ENCODE results near the gene HDAC9.

Gene HDAC9

DNA sequence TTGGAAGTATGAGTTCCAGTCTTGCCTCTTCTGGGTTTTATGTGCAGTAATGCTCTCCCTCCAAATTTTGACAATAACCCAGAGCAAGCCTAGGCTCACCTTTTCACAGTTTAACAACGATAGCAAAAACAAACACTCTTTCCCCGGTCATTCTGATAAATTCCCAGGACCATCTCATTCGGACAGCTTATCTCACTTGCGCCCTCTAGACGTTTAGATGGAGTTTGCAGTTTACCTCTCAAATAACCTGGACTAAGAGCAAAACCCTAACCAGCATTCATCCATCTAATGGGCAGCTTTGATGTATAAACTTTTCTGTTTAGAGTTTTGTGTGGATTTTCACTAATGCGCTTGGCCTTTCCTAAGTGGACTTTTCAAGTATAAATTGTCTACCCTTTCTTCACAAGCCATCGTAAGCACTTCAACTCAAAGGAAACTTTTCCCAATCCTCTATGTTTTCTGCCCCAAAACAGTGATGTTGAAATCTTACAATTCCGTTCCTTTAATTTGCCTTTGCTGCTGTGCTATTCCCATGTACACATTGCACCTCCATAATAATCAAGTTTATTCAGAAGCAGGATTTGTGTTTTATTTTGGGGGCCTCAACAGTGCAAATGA lies 114.9 kb downstream of the HDAC9 start:
- TF ChIP-seq, protein P1, sequence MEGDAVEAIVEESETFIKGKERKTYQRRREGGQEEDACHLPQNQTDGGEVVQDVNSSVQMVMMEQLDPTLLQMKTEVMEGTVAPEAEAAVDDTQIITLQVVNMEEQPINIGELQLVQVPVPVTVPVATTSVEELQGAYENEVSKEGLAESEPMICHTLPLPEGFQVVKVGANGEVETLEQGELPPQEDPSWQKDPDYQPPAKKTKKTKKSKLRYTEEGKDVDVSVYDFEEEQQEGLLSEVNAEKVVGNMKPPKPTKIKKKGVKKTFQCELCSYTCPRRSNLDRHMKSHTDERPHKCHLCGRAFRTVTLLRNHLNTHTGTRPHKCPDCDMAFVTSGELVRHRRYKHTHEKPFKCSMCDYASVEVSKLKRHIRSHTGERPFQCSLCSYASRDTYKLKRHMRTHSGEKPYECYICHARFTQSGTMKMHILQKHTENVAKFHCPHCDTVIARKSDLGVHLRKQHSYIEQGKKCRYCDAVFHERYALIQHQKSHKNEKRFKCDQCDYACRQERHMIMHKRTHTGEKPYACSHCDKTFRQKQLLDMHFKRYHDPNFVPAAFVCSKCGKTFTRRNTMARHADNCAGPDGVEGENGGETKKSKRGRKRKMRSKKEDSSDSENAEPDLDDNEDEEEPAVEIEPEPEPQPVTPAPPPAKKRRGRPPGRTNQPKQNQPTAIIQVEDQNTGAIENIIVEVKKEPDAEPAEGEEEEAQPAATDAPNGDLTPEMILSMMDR (conservative IDR thresholded peaks at IDR 0.05; ENCODE audit: control insufficient read depth, insufficient read depth, low read depth, low read length): peak; percentile 75
- no peak overlapping the region for H3K4me3 ChIP-seq (ENCODE audit: control insufficient read depth, low read depth, low read length)
- DNase-seq (ENCODE audit: low read depth): peak; percentile 46

DNA sequence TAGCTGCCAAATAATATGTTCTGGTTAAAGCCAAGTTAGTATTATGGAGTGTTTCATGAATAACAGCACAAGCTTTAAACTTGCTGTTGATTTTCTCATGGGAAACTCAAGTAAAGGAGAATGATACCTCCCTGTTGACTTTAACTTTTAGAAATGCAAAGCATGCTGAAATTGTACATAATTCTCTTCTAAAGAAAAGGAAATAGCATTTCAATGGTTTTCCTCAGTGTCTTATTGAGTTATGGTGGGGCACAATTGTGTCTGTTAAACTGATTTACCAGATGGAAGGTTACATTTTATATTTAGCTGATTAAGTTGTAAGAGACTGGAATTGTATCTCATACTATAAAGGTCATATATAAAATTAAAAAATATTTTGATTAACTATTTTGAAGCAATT lies 119.3 kb downstream of the HDAC9 start:
- DNase-seq (ENCODE audit: low read depth): no peak
- no peak overlapping the region for H3K4me3 ChIP-seq (ENCODE audit: control insufficient read depth, low read depth, low read length)
- TF ChIP-seq, protein P1 (conservative IDR thresholded peaks at IDR 0.05; ENCODE audit: control insufficient read depth, insufficient read depth, low read depth, low read length): no peak

DNA sequence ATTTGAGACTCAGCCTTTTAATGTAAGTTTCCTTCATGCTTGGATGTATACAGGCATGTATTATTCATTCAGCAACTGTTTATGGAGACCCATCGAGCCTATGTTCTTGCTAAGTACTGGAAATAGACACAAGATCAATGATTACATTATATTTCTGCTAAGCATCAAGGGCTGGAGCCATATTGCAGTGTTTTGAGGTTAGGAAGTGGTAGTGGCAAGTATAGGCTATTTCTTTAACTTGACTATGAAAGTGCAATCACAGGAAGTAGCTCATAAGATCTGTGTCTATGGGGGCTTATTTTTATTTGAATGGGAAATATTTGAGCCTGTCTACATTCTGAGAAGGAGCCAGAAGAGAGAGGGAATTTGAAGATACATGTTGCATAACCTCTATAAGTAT lies 123.8 kb downstream of the HDAC9 start:
- no peak overlapping the region for H3K4me3 ChIP-seq (ENCODE audit: control insufficient read depth, low read depth, low read length)
- DNase-seq (ENCODE audit: low read depth): no peak
- TF ChIP-seq, protein P1 (conservative IDR thresholded peaks at IDR 0.05; ENCODE audit: control insufficient read depth, insufficient read depth, low read depth, low read length): no peak

DNA sequence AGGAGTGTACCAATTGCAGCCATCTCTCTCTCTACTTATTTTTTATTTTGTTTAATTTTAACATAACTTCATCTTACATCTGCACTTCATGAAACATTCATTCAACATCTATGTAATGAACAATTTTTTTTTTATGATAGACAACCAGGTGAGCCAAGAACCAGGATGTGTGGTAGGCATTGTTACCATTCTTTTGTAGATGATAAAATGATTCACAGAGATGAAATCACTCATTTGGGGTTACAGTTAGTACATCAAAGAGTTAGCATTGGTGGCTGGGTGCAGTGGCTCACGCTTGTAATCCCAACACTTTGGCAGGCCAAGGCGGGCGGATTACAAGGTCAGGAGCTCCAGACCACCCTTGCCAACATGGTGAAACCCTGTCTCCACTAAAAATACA lies 127.8 kb downstream of the HDAC9 start:
- H3K4me3 ChIP-seq (ENCODE audit: control insufficient read depth, low read depth, low read length): no peak overlapping the region
- TF ChIP-seq, protein P1 (conservative IDR thresholded peaks at IDR 0.05; ENCODE audit: control insufficient read depth, insufficient read depth, low read depth, low read length): no peak
- DNase-seq (ENCODE audit: low read depth): no peak

DNA sequence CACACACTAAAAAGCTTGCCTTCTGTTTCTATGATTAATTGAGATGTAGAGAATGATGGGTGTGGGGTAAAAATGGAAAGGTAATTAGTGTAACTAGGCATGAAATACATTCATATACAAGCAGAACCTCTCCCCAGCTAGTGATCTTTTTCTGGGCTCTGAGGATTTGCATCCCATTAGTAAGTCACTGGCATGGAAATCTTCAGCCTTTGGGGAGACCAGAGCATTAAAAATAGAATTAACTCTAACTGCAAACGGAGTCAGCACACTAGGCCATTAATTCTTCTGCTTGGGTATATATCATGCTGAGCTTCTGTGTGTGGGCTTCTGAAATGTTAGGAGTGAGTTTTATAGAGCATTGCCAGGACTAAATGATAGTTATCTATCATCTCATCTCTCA lies 128.9 kb downstream of the HDAC9 start:
- TF ChIP-seq, protein P1 (conservative IDR thresholded peaks at IDR 0.05; ENCODE audit: control insufficient read depth, insufficient read depth, low read depth, low read length): no peak
- H3K4me3 ChIP-seq (ENCODE audit: control insufficient read depth, low read depth, low read length): no peak overlapping the region
- DNase-seq (ENCODE audit: low read depth): no peak

DNA sequence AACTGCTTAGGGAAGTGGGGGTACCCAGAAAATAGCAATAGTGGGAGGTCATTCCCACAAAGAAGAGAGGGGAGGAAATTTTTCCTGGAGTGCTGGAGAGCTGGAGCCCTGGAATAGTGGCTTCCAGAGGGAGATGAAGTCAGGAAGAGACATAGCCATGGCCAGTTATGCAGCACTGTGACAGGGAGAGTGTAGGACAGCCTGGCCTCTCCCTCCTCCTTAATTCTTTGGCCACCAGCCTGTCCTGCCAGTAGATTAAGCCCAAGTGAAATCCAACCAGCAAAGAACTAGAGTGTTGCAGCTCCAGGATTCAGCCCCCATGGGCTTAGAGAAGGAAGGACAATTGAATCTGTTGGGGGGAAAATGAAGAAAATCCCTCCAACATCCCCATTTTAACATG lies 130.5 kb downstream of the HDAC9 start:
- TF ChIP-seq, protein P1 (conservative IDR thresholded peaks at IDR 0.05; ENCODE audit: control insufficient read depth, insufficient read depth, low read depth, low read length): no peak
- H3K4me3 ChIP-seq (ENCODE audit: control insufficient read depth, low read depth, low read length): no peak overlapping the region
- DNase-seq (ENCODE audit: low read depth): no peak

DNA sequence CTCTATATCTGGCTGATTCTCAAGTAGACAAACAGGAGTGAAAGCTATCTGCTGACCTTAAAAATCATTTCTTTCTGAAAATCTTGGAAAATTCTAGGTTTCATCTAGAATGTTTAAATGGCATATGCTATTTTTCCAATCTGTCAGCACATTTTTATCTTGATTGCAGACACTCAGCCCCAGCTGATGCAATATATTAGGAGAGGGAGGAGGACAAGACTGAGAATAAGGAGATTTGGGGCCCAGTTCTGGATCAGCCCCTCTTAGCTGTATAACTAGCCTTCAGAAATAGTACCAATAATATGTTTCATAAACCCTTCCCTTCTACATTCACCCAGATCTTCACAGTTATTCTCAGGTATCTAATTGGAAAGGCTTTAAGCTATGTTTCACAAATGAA lies 131.2 kb downstream of the HDAC9 start:
- TF ChIP-seq, protein P1 (conservative IDR thresholded peaks at IDR 0.05; ENCODE audit: control insufficient read depth, insufficient read depth, low read depth, low read length): no peak
- no peak overlapping the region for H3K4me3 ChIP-seq (ENCODE audit: control insufficient read depth, low read depth, low read length)
- no peak for DNase-seq (ENCODE audit: low read depth)

Data from fibroblast of mammary gland (primary cell).